Lower lobe of right lung (tissue), 2 donors: ENCODE results near the gene BLMH. TPM values are rescaled to one million over a fixed set of nuclear protein-coding genes. Genes with fewer than 3 reads are reported as not detected.

Source experiments
- ATAC-seq, 2 donors: fragments of 200-7000 bp; cut with Tn5 transposase; one replicate each; pipeline ENCODE4 v1.9.1; 2020 to 2022; ENCODE audit warnings: mild to moderate bottlenecking in 2 of 2, moderate library complexity in 2 of 2
- DNase-seq: peaks from one replicate; pipeline ENCODE4 v3.0.0-alpha.2; 2020
- H3K27ac ChIP-seq: fragments of 200-600 bp; one replicate; pipeline ENCODE4 v1.8.0; 2022
- H3K27me3 ChIP-seq: fragments of 200-600 bp; one replicate; pipeline ENCODE4 v1.8.0; 2022; ENCODE audit warnings: low read depth
- H3K36me3 ChIP-seq: fragments of 200-600 bp; one replicate; pipeline ENCODE4 v1.8.0; 2022; ENCODE audit warnings: mild to moderate bottlenecking
- H3K4me1 ChIP-seq: fragments of 200-600 bp; one replicate; pipeline ENCODE4 v1.8.0; 2022
- H3K4me3 ChIP-seq: fragments of 200-600 bp; one replicate; pipeline ENCODE4 v1.8.0; 2022; ENCODE audit warnings: mild to moderate bottlenecking
- H3K9me3 ChIP-seq: fragments of 200-600 bp; one replicate; pipeline ENCODE4 v1.8.0; 2022
- CTCF ChIP-seq: fragments of 200-600 bp; IDR thresholded peaks from one replicate; pipeline ENCODE4 v1.8.0; 2022; ENCODE audit warnings: antibody characterized with exemption, mild to moderate bottlenecking
- intact Hi-C: fragments of 100-400 bp; cut with DNase I; formaldehyde crosslinking; loops from one replicate; pipeline ENCODE4 v1.11.0; 2022
- long read RNA-seq: library from polyadenylated mRNA; unstranded; transcript quantifications from one replicate; pipeline ENCODE4 v2.0.0, GENCODE V29; 2021
- total RNA-seq: library from RNA; stranded (reverse); fragmentation: NEBNext Ultra II Directional; extraction: Animal tissue kit (Norgen Biotek cat#: 25700); gene quantifications from one replicate; pipeline ENCODE4 v1.2.1, GENCODE V29; 2021
- donor health status: DM: no; HTN: yes; CAD: no; lungs with severe emphysema.

Gene BLMH, protein sequence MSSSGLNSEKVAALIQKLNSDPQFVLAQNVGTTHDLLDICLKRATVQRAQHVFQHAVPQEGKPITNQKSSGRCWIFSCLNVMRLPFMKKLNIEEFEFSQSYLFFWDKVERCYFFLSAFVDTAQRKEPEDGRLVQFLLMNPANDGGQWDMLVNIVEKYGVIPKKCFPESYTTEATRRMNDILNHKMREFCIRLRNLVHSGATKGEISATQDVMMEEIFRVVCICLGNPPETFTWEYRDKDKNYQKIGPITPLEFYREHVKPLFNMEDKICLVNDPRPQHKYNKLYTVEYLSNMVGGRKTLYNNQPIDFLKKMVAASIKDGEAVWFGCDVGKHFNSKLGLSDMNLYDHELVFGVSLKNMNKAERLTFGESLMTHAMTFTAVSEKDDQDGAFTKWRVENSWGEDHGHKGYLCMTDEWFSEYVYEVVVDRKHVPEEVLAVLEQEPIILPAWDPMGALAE
- total RNA-seq: 27.4 TPM
- long read RNA-seq, transcript BLMH-201 (12 exons, 2,365 nt): major isoform, 50 of 61 reads
- long read RNA-seq, partial matches to known transcripts: 3 of 61 reads
- long read RNA-seq, other reads (novel, unspliced or antisense): 8 of 61 reads

DNA sequence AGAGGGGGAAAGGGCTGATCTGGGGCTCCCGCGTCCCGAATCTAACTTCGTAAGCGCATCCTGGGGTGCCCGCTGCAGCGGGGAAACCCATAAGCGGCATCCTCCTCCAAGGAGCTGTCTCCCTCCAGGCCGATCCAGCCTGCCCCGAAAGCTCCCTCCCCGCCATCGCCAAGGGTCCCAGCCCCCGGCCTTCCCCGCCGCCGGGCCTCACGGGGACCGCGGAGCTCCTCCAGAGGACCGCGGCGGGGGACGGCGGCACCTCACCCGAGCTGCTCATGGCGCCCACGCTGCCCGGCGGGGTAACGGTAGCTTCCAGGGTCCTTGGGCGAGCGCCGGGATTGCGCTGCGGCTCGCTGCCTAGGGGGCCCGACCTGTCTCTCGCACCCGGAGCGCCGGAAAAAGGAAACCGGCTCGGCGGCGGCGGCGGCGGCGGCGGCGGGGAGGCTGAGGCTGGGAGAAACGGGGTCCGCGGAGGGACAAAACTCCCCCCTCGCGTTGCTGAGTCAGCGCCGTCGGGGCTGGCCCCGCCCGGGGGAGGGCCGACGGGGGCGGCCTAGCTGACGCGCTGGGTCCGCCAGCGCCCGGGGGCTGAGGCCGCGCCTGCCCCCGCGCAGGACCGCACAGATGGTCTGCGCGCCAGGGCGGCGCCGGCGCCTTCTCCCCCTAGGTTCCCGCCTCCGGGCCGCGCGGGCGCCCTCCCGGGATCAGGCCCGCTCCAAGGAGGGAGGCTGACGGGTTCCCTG is at the start of gene BLMH:
TSS of gene BLMH (minus strand) at position 402 of the 743 bp plus-strand sequence. CDS start at position 277, 125 bp downstream.
- no peak for TF ChIP-seq CTCF
- H3K4me3 ChIP-seq: peak within 1 kb of the TSS; percentile 88
- H3K27me3 ChIP-seq: no peaks in the 10 kb centered on the region
- H3K36me3 ChIP-seq: peaks cover 28% of the 10 kb centered on the region
- H3K9me3 ChIP-seq: no peaks in the 10 kb centered on the region
- DNase-seq (peak; percentile 84), ATAC-seq (peak; percentile 97)
- intact Hi-C loops: no loop called here
- H3K4me1 ChIP-seq: peaks cover 19% of the 10 kb centered on the region
- H3K27ac ChIP-seq: peak within 1 kb of the TSS; percentile 76

DNA sequence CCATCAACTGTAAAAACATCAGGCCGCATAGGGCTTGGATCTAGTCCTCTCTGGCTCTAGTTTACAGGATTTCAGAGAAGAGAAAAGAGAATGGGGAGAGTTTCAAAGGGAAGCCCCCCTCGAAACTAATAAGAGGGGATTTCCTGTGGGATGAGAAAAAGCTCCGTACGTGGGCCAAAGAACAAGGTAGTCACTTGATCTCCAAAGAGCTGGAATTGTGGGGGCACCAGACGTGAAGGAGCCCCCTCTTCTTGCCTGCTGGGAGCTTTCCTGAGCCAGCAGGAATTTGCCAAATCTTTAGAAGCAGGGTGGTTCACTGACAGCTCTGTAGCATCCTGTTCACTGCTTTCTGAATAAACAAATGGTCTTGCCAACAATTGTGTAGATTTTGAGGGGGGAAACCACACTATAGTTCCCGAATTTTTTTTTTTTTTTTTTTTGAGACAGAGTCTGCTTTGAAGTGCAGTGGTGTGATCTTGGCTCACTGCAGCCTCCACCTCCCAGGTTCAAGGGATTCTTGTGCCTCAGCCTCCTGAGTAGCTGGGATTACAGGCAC is 49.1 kb upstream of the BLMH start:
- no peaks in the 10 kb centered on the region for H3K27me3 ChIP-seq
- peaks cover 42% of the 10 kb centered on the region for H3K4me1 ChIP-seq
- TF ChIP-seq CTCF: no peak
- peak overlapping the region; percentile 77 for H3K27ac ChIP-seq
- ATAC-seq (no peak), DNase-seq (no peak)
- intact Hi-C loops: no loop called here
- H3K9me3 ChIP-seq: no peaks in the 10 kb centered on the region
- no peaks in the 10 kb centered on the region for H3K36me3 ChIP-seq
- no peak overlapping the region for H3K4me3 ChIP-seq

GRCh38 chr17:30339086-30339485 is 47.3 kb upstream of the BLMH start:
- Histone ChIP-seq H3K27me3 (no peaks in the 10 kb centered on the region), H3K9me3 (no peaks in the 10 kb centered on the region), H3K27ac (no peak overlapping the region), H3K4me1 (peaks cover 24% of the 10 kb centered on the region), H3K36me3 (no peaks in the 10 kb centered on the region), H3K4me3 (no peak overlapping the region)
- ATAC-seq (no peak), DNase-seq (no peak)
- TF ChIP-seq CTCF: no peak
- intact Hi-C loops: loop anchor here (5.0 kb wide), 1 partner anchor 232 kb away; no protein-coding TSS in a partner anchor

GRCh38 chr17:30337393-30337999 is 45.8 kb upstream of the BLMH start:
- no peak for TF ChIP-seq CTCF
- Histone ChIP-seq H3K27ac (no peak overlapping the region), H3K4me1 (peaks cover 12% of the 10 kb centered on the region), H3K9me3 (no peaks in the 10 kb centered on the region), H3K4me3 (no peak overlapping the region), H3K36me3 (no peaks in the 10 kb centered on the region), H3K27me3 (no peaks in the 10 kb centered on the region)
- intact Hi-C loops: loop anchor here (5.0 kb wide), 1 partner anchor 230 kb away; no protein-coding TSS in a partner anchor
- peak in 1 of 2 donors; percentile 4 for ATAC-seq
- no peak for DNase-seq
